HUES64 (cell line): ENCODE results near the gene SPOCK3. TPM values are rescaled to one million over a fixed set of nuclear protein-coding genes. Genes with fewer than 3 reads are reported as not detected.
A peak's percentile ranks its signal among the peaks of the same experiment; 100 is the strongest.
"Not testable (repeated sequence)": the region's sequence is repeated elsewhere in the genome, so short reads cannot be mapped to it uniquely, and the experiment has no call there.

Experiments used
- H3K27ac ChIP-seq: 2 replicates; pipeline ENCODE4 v1.7.0; 2013; ENCODE audit warnings: low read depth, low read length, inconsistent platforms
- H3K27me3 ChIP-seq: 2 replicates; pipeline ENCODE4 v1.6.1; 2013; ENCODE audit warnings: mild to moderate bottlenecking, low read length; ENCODE audit not compliant: insufficient read depth
- H3K36me3 ChIP-seq: 2 replicates; pipeline ENCODE4 v1.6.1; 2013; ENCODE audit warnings: mild to moderate bottlenecking, low read length; ENCODE audit not compliant: insufficient read depth
- H3K4me1 ChIP-seq: 2 replicates; pipeline ENCODE4 v1.6.1; 2013; ENCODE audit warnings: mild to moderate bottlenecking, low read length, moderate library complexity; ENCODE audit not compliant: insufficient read depth
- H3K4me3 ChIP-seq: 2 replicates; pipeline ENCODE4 v1.5.1; 2013; ENCODE audit warnings: mild to moderate bottlenecking, low read length, moderate library complexity
- H3K9ac ChIP-seq: 2 replicates; pipeline ENCODE4 v1.6.1; 2013; ENCODE audit warnings: mild to moderate bottlenecking, low read depth, low read length
- H3K9me3 ChIP-seq: 2 replicates; pipeline ENCODE4 v1.6.1; 2013; ENCODE audit warnings: low read depth, low read length; ENCODE audit not compliant: insufficient read depth
- WGBS: fragments of 150-250, 120-280 bp; methylation state at CpG from one replicate; pipeline ENCODE4 v1.1.7; 2013; ENCODE audit warnings: missing lambda C conversion rate; 5-methylcytosine and 5-hydroxymethylcytosine counted together
- polyA plus RNA-seq, 2 experiments: library from polyadenylated mRNA; stranded (reverse); fragments of 50-300 nt; gene quantifications; one replicate each; pipeline ENCODE4 v1.2.3, GENCODE V29; 2013

SPOCK3 gene
- polyA plus RNA-seq (2013, experiment 1 of 2) = 0.30 TPM
- polyA plus RNA-seq (2013, experiment 2 of 2) = 0.38 TPM

DNA sequence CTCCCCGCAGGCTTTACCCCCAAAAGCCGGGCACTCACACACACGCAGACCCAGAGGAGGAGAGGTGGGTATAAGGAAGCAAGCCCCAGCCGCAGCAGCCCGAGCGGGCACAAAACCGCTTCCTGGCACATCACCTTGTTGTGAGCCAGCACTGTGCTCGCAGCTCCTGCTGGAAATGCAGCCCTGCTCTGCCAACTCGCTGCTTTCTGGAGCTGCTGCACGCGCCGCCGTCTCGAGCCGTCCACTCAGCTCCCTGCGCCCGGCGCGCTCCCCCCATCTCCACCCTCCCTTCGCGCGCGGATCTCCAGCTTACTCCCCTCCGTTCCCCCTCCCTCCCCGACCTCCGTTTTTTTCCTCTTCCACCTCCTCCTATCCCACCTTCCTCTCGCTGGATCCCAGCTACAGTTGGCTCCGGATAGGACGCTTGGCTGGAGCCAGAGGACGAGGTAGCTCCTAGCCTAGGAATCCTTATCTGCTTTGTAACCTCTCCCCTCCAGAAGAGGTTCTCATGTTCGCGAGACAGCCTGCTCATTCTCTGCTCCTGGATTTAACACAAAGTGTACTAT lies at the start of gene SPOCK3:
TSS of gene SPOCK3 (minus strand) at position 179 of the 566 bp plus-strand sequence.
- peak within 1 kb of the TSS; percentile 63 for H3K4me3 ChIP-seq
- no peaks in the 10 kb centered on the region for H3K9me3 ChIP-seq
- H3K27ac ChIP-seq = no peak within 1 kb of the TSS
- under 1% methylated on average over 32 of the region's 32 CpGs for WGBS
- no peaks in the 10 kb centered on the region for H3K36me3 ChIP-seq
- H3K4me1 ChIP-seq = peaks cover 9% of the 10 kb centered on the region
- H3K27me3 ChIP-seq = peaks cover 57% of the 10 kb centered on the region
- no peak within 1 kb of the TSS; the same call in 1 of the 2 replicates for H3K9ac ChIP-seq

DNA sequence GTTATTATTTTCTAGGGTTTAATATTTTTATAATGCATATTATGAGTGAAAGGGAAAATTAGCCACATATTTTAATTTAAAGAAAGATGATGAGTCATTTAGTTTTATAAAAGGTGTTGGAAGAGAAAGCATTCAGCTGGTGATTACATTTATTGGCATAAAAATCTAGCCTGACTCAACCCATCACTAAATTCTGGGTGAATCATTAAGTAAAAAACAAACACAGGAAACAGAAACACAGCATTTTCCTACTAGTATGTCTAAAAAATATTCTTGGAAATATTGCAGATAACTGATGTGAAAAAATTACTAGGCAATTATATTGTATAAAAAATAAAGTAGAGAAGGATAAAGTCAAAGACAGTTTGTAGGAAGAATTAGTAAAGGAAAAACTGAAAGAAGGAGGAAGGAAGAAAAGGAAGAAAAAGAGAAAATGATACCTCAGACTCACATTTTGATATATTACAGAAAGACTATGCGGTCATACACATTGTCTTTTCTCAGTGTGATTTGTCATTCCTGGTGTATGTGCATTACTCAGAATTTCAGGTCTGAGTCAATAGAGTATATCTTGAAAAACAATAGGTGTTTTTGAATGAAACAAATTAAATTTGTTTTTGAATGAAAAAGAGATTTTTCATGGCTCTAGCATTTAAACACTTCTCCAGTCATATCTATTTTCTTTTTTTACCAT lies 48.0 kb upstream of the SPOCK3 start:
- peak overlapping the region; percentile 38 for H3K4me3 ChIP-seq
- H3K9ac ChIP-seq = no peak overlapping the region
- H3K9me3 ChIP-seq = no peaks in the 10 kb centered on the region
- H3K27ac ChIP-seq = no peak overlapping the region
- no peaks in the 10 kb centered on the region for H3K4me1 ChIP-seq
- no peaks in the 10 kb centered on the region for H3K36me3 ChIP-seq
- 100% methylated on average over 1 of the region's 1 CpG for WGBS
- no peaks in the 10 kb centered on the region for H3K27me3 ChIP-seq

DNA sequence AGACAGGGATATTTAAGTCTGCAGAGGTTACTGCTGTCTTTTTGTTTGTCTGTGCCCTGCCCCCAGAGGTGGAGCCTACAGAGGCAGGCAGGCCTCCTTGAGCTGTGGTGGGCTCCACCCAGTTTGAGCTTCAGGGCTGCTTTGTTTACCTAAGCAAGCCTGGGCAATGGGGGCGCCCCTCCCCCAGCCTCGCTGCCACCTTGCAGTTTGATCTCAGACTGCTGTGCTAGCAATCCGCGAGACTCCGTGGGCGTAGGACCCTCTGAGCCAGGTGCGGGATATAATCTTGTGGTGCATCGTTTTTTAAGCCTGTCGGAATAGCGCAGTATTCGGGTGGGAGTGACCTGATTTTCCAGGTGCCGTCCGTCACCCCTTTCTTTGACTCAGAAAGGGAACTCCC lies 47.3 kb upstream of the SPOCK3 start:
- H3K4me3 ChIP-seq = peak overlapping the region; percentile 38
- not testable (repeated sequence) for H3K4me1 ChIP-seq, H3K27me3 ChIP-seq, H3K9me3 ChIP-seq, H3K27ac ChIP-seq, H3K36me3 ChIP-seq, H3K9ac ChIP-seq
- WGBS = 83% methylated on average over 13 of the region's 13 CpGs

DNA sequence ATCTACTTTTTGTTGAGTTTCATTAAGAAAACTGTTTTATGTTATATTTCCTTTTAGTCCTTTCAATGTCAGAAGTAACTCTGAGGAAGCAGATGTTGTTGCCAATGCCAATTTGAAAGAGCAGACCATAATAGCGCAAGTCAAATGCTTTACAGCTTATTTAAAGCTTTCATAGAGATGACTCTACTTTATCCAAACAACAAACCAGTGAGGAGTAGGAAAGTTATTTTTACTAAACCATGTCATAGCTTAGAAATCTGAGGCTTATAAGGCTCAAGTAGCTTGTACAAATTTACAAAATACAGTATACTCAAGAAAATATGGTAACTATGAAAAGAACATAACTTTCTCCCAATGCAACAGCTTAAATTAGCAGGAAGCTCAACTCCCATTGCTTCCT lies 40.1 kb upstream of the SPOCK3 start:
- WGBS = 100% methylated on average over 1 of the region's 1 CpG
- H3K4me3 ChIP-seq = no peak overlapping the region
- H3K4me1 ChIP-seq = no peaks in the 10 kb centered on the region
- no peaks in the 10 kb centered on the region for H3K9me3 ChIP-seq
- no peak overlapping the region for H3K27ac ChIP-seq
- no peaks in the 10 kb centered on the region for H3K27me3 ChIP-seq
- H3K9ac ChIP-seq = no peak overlapping the region
- H3K36me3 ChIP-seq = no peaks in the 10 kb centered on the region

DNA sequence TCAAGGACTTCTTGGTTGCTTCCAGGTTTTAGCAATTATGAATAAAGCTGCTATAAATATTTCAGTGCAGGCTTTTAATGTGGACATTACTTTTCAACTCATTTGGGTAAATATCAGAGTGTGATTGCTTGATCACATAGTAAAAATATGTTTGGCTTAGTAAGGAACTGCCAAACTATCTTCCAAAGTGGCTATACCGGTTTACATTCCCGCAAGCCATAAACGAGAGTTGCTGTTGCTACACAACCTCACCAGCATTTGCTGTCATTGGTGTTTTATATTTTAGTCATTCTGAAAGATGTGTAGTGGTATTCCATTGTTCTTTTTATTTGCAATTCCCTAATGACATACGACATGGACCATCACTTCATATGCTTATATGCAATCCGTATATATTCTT lies 30.9 kb upstream of the SPOCK3 start:
- WGBS = 80% methylated on average over 4 of the region's 5 CpGs
- 0 out of 2 replicates have a peak, but pooled peaks cover 3% of the 10 kb centered on the region for H3K4me1 ChIP-seq
- no peak overlapping the region for H3K4me3 ChIP-seq
- H3K9me3 ChIP-seq = no peaks in the 10 kb centered on the region
- H3K27me3 ChIP-seq = no peaks in the 10 kb centered on the region
- H3K27ac ChIP-seq = no peak overlapping the region
- no peaks in the 10 kb centered on the region for H3K36me3 ChIP-seq
- H3K9ac ChIP-seq = no peak overlapping the region

DNA sequence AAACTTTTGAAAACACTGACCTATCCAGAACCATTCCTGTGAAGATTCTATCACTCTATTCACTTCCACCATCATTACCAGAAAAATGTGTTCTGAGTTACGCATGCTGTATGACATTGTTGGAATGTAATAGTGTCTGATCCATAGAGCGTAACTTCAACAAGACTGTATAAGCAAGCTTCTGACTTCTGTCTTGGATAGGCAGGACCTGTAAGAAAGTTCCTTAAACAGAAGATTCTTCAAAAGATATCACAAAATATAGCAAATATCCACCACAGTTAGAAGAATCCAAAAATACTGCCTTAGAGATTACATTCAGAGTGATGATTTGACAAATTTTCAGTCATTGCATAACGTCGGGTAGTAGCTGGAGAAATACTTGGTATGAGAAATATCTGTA lies 14.0 kb upstream of the SPOCK3 start:
- Histone ChIP-seq H3K36me3 (no peaks in the 10 kb centered on the region), H3K27ac (no peak overlapping the region), H3K9me3 (no peaks in the 10 kb centered on the region), H3K27me3 (no peaks in the 10 kb centered on the region), H3K4me1 (no peaks in the 10 kb centered on the region), H3K4me3 (no peak overlapping the region), H3K9ac (no peak overlapping the region)
- WGBS = 100% methylated on average over 4 of the region's 4 CpGs

DNA sequence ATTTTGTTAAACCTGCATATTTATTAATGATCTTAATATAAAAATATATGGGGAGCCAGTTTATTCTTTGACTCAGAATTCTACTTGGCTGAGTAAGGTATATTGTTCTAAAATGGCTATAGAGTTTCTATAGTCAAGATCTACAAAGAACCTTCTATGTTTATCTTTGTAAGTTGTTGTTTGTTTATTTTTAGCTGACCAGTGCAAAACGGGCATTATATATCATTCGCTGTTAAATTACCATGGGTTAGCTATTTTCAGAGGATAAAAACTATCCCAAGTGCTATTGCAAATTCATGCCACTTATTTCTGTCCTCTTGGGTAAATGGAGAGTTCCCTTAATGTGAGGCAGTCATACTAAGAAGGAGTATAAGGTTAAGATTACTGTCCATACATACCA lies 5.3 kb upstream of the SPOCK3 start:
- Histone ChIP-seq H3K4me3 (no peak overlapping the region), H3K4me1 (peaks cover 4% of the 10 kb centered on the region), H3K9me3 (no peaks in the 10 kb centered on the region), H3K27me3 (peaks cover 24% of the 10 kb centered on the region), H3K27ac (no peak overlapping the region), H3K9ac (no peak overlapping the region), H3K36me3 (no peaks in the 10 kb centered on the region)
- 94% methylated on average over 2 of the region's 2 CpGs for WGBS

DNA sequence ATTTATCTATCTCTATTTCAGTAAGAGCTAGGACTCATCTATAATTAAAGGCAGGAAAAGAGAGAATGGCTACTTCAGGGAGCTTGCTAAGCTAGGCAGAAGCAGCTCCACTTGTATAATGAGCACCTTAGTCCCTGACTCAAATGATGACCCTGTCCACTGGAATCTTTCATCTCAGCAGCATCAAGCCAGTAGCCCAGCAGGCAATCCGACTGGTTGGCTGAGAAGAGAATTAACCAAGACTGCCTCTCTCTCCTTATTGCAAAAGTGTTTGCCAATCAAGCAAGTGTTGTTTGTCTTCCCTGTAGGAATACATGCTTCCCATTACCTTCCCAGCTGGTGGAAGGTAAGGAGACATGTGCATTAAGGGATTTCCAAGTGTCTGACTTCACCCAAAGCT lies 3.9 kb upstream of the SPOCK3 start:
- Histone ChIP-seq H3K9me3 (no peaks in the 10 kb centered on the region), H3K4me3 (no peak overlapping the region), H3K27ac (no peak overlapping the region), H3K36me3 (no peaks in the 10 kb centered on the region), H3K27me3 (peaks cover 38% of the 10 kb centered on the region), H3K4me1 (peaks cover 5% of the 10 kb centered on the region), H3K9ac (no peak overlapping the region)
- WGBS = 70% methylated on average over 1 of the region's 1 CpG

DNA sequence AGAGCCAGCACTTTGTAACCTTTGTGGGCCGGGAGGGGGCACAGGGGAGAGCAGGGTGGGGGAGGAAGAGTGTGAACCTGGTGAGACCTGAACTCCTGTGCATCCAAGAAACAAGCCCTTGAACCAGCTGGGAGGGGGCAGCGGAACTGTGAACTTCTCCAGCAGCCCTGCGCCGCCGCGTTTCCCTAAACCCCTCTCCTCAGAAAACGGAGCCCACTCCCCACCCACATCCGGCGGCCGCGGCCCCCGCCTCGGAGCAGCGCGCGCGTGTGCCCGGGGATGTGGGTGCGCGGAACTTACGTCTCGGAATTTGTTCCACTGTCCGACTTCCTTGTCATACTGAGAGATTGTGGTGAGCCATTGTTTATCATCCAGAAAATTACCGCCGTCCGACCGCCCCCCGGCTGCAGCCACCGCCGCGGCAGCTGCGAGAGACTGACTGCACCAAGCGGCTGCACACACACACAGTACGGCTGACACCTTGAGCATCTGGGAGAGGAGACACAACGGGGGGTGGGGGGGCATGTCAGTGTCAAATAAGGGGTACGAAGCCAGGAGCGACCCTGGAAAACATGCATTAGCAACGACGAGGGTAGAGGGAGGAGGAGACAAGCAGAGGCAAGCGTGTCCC lies 494 bp downstream of the SPOCK3 start:
- Histone ChIP-seq H3K4me1 (peaks cover 9% of the 10 kb centered on the region), H3K9me3 (no peaks in the 10 kb centered on the region), H3K27me3 (peaks cover 57% of the 10 kb centered on the region), H3K36me3 (no peaks in the 10 kb centered on the region), H3K9ac (no peak overlapping the region), H3K27ac (no peak overlapping the region), H3K4me3 (peak overlapping the region; percentile 63)
- WGBS = 2% methylated on average over 40 of the region's 40 CpGs

DNA sequence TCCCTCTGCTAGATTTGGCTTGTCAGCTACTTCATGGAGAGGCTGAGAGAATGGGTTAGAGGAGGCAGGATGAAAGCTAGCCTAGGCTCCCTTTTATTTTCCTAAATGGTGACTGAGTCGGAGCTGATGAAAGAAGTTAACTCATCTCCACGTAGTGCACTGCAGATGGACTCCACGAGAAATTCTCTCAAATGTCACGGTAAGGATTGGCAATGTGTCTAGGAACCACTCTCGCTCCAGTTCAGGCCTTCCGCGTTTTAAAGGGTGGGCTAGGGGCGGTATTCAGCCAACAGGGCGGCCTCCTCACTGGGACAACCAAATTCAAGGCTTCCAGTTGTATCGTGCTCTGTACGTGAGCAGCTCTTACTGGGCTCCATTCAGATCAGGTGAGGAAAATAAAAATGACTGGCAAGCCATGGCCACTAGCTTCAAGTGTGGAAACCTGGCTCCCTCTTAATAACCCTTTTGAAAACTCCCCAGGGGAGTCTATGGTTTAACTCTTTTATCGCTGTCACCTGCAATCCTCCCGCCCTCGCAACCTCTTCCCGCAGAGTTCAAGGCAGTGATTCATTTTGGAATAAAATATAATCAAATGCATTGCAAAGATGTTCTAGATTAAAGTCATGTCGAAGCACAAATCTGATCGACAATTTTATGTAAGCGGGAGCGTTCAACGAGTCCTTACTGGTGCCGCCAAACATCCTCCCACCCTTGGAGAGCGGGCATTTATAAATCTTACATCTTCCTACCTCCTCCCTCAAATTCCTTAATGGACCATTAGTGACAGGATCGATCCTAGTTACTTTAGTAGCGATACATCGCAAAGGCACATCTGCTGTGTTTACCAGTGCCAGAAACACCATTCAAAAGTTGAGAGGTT lies 1.2 kb downstream of the SPOCK3 start:
- Histone ChIP-seq H3K36me3 (no peaks in the 10 kb centered on the region), H3K9me3 (no peaks in the 10 kb centered on the region), H3K4me3 (peak overlapping the region; percentile 63), H3K4me1 (peaks cover 9% of the 10 kb centered on the region), H3K9ac (no peak overlapping the region), H3K27me3 (peaks cover 57% of the 10 kb centered on the region), H3K27ac (no peak overlapping the region)
- 6% methylated on average over 23 of the region's 25 CpGs for WGBS

DNA sequence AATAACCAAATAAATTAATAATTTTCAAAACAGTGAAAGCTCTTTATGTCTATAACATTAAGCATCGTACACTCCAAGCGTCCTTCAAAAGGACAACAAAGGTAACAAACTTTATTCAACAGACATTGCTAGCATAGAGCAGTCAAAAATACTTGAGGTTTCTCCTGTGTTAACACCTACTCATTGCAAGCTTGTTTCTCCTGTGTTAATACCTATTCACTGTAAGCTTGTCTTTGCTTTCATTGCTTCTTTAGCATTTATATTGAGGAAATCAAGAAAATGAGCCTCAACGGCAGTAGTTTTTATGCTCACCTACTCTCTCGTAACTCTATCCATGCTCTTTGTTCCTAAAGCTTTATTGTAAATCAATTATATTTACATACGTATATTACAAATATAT lies 3.5 kb downstream of the SPOCK3 start:
- H3K9me3 ChIP-seq = no peaks in the 10 kb centered on the region
- WGBS = 80% methylated on average over 4 of the region's 5 CpGs

More for the DNA sequence above, 3.5 kb downstream of the SPOCK3 start:
- peaks cover 9% of the 10 kb centered on the region for H3K4me1 ChIP-seq
- no peak overlapping the region for H3K27ac ChIP-seq
- H3K4me3 ChIP-seq = no peak overlapping the region
- H3K9ac ChIP-seq = no peak overlapping the region
- H3K27me3 ChIP-seq = peaks cover 45% of the 10 kb centered on the region
- no peaks in the 10 kb centered on the region for H3K36me3 ChIP-seq
